HG03457 (cell line): ENCODE data around the gene ARHGAP28.

Experiments
- ATAC-seq: cut with Tn5 transposase; IDR thresholded peaks from one replicate; pipeline ENCODE4 v1.9.1; 2021; ENCODE audit warnings: moderate number of reproducible peaks; ENCODE audit not compliant: unreplicated experiment

ARHGAP28 gene

GRCh38 chr18:6730416-6731221 is 1.1 kb downstream of the ARHGAP28 start:
- no peak for ATAC-seq

GRCh38 chr18:6731222-6731596 is 1.7 kb downstream of the ARHGAP28 start:
- no peak for ATAC-seq

- no peak for ATAC-seq
Measured at GRCh38 chr18:6732952-6733351, 3.4 kb downstream of the ARHGAP28 start.

- ATAC-seq = no peak
Measured at GRCh38 chr18:6733758-6734157, 4.2 kb downstream of the ARHGAP28 start.

- ATAC-seq = no peak
Measured at GRCh38 chr18:6734726-6735430, 5.4 kb downstream of the ARHGAP28 start.

- no peak for ATAC-seq
Measured at GRCh38 chr18:6737833-6738232, 8.3 kb downstream of the ARHGAP28 start.

- ATAC-seq = no peak
Measured at GRCh38 chr18:6738622-6739021, 9.1 kb downstream of the ARHGAP28 start.

- no peak for ATAC-seq
Measured at GRCh38 chr18:6741232-6741663, 11.7 kb downstream of the ARHGAP28 start.

GRCh38 chr18:6741786-6742185 is 12.3 kb downstream of the ARHGAP28 start:
- ATAC-seq = no peak

- no peak for ATAC-seq
Measured at GRCh38 chr18:6743999-6744398, 14.5 kb downstream of the ARHGAP28 start.

GRCh38 chr18:6744816-6745455 is 15.4 kb downstream of the ARHGAP28 start:
- no peak for ATAC-seq

GRCh38 chr18:6745504-6746031 is 16.1 kb downstream of the ARHGAP28 start:
- ATAC-seq = no peak

GRCh38 chr18:6746386-6746960 is 17.0 kb downstream of the ARHGAP28 start:
- ATAC-seq = no peak

GRCh38 chr18:6747646-6748045 is 18.1 kb downstream of the ARHGAP28 start:
- ATAC-seq = no peak

- no peak for ATAC-seq
Measured at GRCh38 chr18:6748241-6748640, 18.7 kb downstream of the ARHGAP28 start.

GRCh38 chr18:6750411-6750810 is 20.9 kb downstream of the ARHGAP28 start:
- no peak for ATAC-seq

GRCh38 chr18:6751222-6751621 is 21.7 kb downstream of the ARHGAP28 start:
- no peak for ATAC-seq

- no peak for ATAC-seq
Measured at GRCh38 chr18:6752202-6752860, 22.8 kb downstream of the ARHGAP28 start.

- no peak for ATAC-seq
Measured at GRCh38 chr18:6755107-6755506, 25.6 kb downstream of the ARHGAP28 start.

- ATAC-seq = no peak
Measured at GRCh38 chr18:6757931-6758330, 28.4 kb downstream of the ARHGAP28 start.

- no peak for ATAC-seq
Measured at GRCh38 chr18:6759579-6759978, 30.1 kb downstream of the ARHGAP28 start.
